Right ventricle myocardium superior (tissue), 1 donor: ENCODE data around the gene ALG2. TPM values are rescaled to one million over a fixed set of nuclear protein-coding genes. Genes with fewer than 3 reads are reported as not detected.
"Not testable (repeated sequence)": the region's sequence is repeated elsewhere in the genome, so short reads cannot be mapped to it uniquely, and the experiment has no call there.

ENCODE experiments used
- ATAC-seq: fragments of 200-7000 bp; cut with Tn5 transposase; one replicate; pipeline ENCODE4 v1.9.1; 2020; ENCODE audit warnings: mild to moderate bottlenecking; ENCODE audit not compliant: poor library complexity
- DNase-seq: peaks from one replicate; pipeline ENCODE4 v3.0.0-alpha.2; 2020
- intact Hi-C: fragments of 100-400 bp; cut with DNase I; formaldehyde crosslinking; loops from one replicate; pipeline ENCODE4 v1.11.2; 2022
- total RNA-seq: library from RNA; stranded (reverse); fragmentation: NEBNext Ultra II Directional; extraction: Animal tissue kit (Norgen Biotek cat#: 25700); gene quantifications from one replicate; pipeline ENCODE4 v1.2.1, GENCODE V29; 2021
- donor health status: DM: no; HTN: yes; CAD: no; lungs with severe emphysema.

The ALG2 gene
- total RNA-seq, 1 donor from 2014 or later: 14.4 TPM

DNA sequence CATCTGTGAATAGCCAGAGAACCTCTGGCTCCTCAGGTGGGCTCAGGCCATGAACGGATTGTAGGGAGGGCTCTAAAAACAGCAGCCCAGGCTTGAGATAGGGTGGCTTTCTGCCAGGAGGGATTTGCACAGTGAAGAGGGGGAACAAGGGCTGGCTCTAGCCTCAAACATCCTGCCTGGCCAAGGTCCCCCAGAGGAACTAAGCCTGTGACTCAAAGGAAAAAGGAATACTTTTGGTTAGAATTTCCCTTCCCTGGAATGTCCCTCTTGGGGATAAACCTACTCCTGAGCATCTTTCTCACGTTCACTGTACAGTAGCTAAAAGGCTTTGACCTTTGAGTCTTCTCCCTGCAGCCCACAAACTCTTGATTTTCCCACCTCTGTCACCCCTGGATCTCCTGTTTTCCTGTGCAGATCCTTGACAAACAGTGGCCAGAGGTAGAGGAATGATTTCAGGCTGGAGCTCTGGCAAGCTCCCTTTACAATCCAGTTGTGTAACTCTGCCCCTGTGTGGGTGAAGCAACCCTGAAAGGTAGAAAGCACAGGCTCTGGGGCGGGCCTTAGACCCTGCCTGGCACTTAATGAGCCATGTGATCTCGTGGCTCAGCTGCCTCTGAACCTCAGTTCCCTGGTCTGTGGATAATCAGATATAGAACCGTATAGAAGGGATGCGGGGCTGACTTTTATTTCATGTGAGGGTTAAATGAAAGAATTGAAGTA, 17.8 kb upstream of the ALG2 start:
- DNase-seq: no peak
- ATAC-seq: peak; percentile 57
- intact Hi-C loops: no loop called here

DNA sequence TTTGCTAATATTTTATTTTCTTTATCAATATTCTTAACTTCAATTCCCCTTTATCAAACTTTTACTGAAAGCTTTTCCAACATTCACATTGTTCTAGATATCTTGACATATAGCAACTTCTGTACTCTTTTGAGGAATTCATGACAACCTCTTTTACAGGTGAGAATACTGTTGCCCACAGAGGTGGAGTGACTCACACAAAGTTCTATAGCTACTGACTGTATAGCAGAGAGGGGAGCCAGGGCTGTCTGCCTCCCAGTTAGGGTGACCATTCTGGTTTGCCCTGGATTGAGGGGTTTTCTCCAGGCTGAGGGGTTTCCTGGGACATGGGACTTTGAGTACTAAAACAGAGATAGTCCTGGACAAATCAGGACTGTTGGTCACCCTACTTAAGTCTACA, 16.6 kb upstream of the ALG2 start:
- DNase-seq: no peak
- intact Hi-C loops: no loop called here
- no peak for ATAC-seq

DNA sequence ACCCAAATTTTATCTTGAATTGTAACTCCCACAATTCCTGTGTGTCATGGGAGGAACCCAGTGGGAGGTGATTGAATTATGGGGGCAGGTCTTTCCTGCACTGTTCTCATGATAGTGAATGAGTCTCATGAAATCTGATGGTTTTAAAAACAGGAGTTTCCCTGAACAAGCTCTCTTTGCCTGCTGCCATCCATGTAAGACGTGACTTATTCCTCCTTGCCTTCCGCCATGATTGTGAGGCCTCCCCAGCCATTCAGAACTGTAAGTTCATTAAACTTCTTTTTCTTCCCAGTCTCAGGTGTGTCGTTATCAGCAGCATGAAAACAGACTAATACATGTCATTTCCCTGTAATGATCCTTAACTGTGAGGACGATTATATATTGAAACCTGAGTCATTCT, 16.1 kb upstream of the ALG2 start:
- ATAC-seq, DNase-seq, intact Hi-C loops: not testable (repeated sequence)

DNA sequence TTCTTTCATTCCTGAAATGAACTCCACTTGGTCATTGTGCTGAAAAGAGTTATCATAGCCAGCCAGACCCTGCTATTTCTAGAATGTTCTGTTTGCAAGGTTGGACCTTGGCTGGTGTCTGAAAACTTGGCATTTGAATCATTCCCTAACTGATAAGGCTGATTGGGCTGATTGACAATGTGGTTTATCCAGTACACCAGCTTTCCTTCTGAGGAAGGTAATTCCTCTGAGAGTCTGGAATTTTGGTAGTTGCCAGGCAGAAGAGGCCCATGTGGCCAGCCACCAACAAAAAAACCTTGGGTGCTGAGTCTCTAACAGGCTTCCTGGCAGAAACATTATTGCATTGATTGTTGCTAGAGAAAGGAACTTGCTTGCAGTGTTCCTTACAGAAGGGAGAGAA, 15.6 kb upstream of the ALG2 start:
- DNase-seq (no peak), ATAC-seq (no peak)
- intact Hi-C loops: no loop called here

DNA sequence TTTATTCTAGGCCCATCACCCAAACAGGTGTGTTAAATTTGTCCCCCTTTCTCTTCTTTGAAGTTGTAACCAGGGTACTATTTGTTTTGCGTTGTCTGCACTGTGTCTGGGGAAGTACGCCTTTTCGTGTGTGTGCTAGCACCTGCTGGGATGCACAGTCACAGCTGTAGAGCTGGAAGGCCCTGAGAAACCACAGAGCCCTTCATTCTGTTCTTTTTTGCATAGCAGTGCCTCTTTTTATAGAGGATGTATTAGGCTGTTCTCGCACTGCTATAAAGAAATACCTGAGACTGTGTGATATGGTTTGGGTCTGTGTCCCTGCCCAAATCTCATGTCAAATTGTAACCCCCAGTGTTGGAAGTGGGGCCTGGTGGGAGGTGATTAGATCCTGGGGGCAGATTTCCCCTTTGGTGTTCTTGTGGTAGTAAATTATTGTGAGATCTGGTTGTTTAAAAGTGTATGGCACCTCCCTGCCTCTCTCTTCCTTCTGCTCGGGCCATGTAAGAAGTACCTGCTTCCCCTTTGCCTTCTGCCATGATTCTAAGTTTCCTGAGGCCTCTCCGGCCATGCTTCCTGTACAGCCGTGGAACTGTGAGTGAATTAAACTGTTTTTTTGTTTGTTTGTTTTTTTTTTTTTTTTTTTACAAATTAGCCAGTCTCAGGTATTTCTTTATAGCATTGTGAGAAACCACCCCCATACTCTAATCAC, 14.3 kb upstream of the ALG2 start:
- no peak for ATAC-seq
- no peak for DNase-seq
- intact Hi-C loops: no loop called here

DNA sequence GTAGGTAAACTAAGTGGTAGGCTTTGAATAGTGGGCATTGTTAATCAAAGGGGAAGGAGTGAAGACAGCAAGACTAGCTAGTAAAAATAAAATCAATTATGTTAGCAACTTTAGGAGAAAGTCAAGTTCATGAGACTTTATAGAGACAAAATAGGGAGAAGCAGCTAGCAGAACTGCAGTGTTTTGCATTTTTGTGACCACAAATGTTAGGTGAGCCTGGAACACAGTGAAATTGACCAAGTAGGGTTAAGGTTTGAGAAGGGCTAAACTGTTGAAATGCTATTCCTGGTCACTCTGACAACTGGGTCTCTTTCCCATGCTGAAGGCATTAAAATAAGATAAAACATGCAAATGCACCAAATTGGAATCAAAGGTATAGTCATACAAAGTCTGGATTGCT, 13.3 kb upstream of the ALG2 start:
- DNase-seq: no peak
- no peak for ATAC-seq
- intact Hi-C loops: no loop called here

DNA sequence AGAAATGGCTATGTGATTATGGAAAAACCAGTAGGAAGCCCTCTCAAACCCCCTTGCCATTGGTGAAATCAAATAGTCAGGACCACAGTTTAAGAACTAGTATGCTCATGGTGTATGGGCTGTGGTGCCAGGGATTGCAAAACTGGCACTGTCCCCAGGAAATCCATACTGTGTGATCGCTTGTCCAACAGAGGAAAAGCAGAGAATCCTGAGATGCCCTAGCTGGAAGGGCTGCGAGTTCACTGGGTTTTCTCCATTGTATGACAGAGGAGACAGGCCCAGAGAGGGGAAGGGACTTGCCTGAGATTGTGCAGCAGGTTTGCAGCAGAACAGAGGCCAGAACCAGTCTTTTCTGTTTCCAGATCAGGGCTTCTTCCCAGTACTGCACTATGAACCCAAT, 12.9 kb upstream of the ALG2 start:
- no peak for DNase-seq
- intact Hi-C loops: no loop called here
- ATAC-seq: peak; percentile 48

DNA sequence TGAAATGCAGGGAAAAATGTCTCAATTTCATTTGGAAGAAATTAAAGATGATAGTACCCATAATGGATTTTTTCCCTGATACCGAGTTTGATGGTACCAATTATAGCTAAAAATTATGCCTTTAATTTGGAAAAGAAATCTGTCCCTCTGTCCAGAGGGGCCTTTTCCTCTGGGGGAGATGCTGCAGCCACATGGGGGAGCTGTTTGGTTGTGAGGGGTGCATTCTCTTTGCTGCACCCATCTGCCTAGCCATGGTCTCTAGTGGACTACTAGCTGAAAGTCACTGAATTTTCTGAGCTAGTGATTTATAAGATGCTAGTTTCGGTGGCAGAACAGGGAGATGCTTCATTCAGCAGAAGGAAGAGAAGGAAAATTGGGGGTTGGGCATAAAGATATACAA, 10.0 kb upstream of the ALG2 start:
- DNase-seq (no peak), ATAC-seq (peak; percentile 74)
- intact Hi-C loops: no loop called here

DNA sequence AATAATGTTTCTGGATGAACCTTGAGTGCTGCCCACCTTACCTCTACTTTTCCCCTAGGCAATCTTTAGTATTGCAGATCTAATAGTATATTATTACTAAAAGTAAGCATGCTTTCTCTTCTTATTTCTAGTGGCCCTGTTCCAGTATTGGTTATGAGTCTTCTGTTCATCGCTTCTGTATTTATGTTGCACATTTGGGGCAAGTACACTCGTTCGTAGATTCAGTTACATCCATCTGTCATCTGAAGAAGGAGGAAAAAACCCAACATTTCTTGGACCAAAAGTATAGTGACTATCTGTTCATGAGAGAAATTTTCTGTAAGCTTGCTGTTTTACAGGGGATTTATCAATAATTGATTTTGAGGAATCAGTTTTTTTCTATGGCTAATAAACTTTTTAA, 8.5 kb upstream of the ALG2 start:
- DNase-seq: no peak
- intact Hi-C loops: no loop called here
- ATAC-seq: no peak

DNA sequence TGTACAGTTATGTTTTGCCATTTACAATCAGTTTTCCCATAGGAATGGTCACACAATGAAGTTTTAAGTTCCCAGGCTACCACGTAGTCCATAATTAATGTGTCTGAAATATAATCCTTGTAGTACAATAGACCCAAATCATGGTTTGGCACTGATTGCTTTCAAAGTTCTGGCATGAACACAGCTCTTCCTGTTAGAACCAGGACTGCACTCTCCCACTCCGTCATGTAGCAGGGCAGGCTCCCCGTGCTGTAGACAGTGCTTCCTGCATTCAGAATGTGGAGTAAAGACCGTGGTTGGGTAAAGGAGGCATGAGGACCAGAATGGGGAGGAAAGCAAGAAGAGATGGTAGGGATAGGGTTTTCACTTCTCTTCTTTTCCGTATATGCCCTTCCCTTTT, 4.3 kb upstream of the ALG2 start:
- DNase-seq (no peak), ATAC-seq (no peak)
- intact Hi-C loops: no loop called here

DNA sequence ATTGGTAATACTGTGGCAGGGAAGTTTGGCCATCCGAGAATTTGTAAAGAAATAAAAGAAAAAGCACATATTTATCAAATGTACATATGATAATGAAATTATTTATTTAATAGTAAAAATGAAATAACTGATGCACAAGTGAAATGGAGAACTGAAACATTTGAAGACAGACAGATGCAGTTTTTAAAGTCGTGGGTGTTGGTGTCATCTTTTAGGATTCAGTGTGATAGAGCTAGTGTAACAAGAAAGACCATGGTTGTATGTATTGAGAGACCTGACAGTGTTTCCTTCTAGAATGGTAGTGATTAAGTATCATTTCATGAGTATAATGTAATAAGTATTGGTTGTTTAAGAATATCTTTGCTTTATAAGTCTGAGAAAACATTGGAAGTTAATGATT, 2.7 kb upstream of the ALG2 start:
- DNase-seq (no peak), ATAC-seq (no peak)
- intact Hi-C loops: no loop called here

DNA sequence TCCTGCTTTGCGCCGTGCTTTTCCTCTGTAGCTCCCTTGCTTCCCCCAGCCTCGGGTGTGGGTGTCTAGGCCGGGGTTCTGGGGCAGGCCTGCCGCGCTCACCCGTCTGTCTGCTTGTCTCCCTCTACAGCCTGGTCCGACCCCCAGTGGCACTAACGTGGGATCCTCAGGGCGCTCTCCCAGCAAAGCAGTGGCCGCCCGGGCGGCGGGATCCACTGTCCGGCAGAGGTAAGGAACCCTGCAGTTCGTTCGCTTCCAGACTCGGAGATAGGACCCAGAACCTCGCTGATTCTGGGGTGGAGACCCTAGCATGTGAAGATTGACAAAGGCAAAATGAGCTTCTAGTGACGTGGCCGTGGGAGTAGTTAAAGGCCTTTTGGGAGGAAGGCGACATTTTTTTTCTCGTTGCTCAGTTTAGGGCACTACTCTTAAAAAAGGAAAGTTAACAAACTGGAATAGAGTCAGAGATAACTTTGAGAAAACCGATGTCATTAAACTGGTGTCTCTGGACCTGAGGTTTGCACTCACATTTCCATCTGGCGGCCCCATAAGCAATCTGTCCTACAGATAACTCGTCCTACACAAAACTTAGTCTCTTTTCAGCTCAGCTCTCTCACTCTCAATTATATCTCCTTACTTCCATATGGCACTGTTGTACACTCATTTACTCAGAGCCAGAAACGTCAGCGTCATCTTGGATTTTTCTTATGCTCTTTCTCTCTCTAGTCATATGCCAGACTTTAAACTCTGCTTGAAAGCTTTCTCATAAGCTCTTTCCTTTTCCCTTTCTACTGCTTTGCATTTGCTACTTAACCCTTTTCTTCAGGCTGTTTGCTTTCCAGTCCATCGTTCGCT, 901 bp upstream of the ALG2 start:
- peak; percentile 15 for ATAC-seq
- intact Hi-C loops: no loop called here
- no peak for DNase-seq

DNA sequence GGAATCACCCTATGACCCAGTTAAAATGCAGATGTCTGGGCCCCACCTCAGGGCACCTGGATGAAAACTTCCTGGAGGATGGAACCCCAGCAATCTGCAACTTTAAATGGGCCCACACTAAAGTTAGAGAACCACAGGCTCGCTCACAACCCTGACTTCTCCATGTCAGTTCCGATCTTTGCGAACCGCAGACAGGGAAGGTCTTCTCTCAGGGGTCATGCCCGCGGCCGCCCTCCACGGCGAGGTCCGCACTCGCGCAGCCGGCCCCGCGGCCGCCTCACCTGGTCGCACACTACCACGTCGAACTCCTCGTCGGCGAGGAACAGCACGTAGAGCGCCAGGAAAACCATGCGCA, 499 bp downstream of the ALG2 start:
- no peak for ATAC-seq
- intact Hi-C loops: no loop called here
- no peak for DNase-seq

DNA sequence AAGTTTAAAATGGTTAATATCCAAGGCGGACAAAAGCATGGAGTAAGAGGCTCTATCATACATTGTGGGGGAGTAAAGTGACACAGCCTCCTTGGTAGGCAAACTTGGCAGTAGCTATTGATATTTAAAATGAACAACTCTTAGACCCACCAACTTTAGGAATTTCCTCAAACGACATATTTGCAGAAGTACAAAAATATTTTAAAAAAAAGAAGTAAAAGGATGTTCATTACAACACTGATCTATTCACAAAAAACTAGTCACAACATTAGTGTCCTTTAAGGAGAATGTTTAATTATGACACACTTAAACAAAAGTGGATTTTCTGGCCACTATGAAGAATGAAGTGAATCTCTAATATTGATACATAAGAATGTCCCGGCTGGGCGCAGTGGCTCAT, 1.7 kb downstream of the ALG2 start:
- DNase-seq (no peak), ATAC-seq (no peak)
- intact Hi-C loops: no loop called here

DNA sequence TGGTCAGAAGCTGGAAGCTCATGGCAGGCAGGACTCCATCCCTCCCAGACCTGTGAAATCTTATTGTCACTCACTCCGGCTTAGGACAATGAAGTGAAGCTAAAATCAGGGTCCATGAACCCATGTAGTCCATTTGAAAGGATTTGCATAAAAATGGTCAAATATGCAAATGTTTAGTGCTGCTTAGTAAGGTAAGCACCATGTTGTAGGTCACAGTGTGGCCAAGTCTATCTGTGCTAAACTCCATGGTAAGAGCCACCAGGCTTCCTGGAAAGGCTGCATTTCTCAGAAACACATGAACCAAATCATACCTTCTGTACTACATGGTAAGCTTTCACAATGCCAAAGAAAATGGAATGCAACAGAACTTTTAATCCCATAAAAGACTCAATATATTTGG, 5.7 kb downstream of the ALG2 start:
- intact Hi-C loops: no loop called here
- DNase-seq (no peak), ATAC-seq (no peak)

DNA sequence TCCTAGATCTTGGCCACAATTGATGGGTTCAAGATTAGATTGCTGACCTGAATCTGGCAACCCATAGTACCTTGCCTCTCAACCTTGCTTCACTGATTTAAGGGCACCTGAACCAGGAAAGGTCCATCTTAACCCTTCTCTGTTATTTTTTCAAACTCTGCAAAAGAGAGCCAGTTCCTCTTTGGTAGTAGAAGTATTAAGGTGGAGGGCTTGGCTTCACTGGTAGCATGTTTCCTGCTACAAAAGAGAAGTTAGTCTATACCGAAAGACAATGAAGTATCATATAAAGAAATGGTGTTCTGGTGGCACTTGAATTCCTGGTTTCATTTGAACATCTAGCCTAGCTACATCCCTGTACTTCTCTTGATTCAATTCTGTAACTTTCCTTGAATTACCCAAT, 8.5 kb downstream of the ALG2 start:
- ATAC-seq (no peak), DNase-seq (no peak)
- intact Hi-C loops: no loop called here

DNA sequence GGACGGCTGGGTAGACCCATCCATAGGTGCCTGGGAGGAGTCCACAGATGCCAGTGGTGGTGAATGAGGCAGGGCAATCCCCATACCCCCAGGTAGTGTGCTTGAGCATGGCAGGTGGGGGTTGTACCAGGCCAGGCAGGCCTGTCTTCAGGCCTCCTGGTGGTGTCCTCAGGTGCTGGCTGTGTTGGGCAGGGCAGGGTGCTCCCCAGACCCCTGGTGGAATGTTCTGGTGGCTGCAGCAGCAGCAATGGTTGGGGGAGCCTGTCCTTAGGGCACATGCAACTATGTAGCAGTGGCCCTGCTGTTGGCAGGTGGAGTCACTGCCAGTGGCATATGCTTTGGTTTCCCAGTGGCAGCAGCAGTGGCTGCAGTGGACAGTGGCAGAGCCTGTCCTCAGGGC, 10.0 kb downstream of the ALG2 start:
- DNase-seq (no peak), ATAC-seq (no peak)
- intact Hi-C loops: no loop called here

DNA sequence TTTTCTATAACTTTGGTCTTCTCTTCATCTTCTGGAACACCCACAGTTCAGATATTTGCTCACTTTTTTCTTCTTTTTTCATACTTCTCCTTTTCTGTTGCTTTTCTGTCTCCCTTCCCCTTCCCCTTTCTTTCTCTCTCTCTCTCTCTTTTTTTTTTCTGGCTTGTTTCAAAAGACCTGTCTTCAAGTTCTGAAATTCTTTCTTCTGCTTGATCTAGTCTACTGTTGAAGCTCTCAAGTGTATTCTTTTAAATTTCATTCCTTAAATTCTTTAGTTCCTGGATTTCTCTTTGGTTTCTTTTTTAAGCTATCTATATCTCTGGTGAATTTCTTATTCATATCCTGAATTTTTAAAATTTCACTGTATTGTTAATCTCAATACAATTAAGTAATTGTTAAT, 11.2 kb downstream of the ALG2 start:
- intact Hi-C loops: no loop called here
- DNase-seq (no peak), ATAC-seq (no peak)

DNA sequence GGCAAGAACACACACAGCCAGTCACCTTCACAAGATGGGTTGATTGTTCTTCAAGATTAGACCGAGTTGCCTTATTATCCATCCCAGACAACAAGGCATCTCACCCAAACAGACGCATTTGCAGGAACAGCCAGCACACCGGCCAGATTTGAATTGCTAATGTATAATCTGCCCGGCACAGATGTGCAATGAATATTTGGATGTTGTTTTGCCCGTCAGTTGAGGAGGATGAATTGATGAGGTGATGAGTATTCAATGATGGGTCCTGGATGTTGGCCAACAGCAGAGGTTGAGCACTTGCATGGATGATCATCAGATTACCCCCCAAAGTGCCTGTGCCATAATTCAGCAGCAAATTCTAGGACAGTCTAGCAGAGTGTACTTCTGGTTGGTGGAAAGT, 20.1 kb downstream of the ALG2 start:
- ATAC-seq: no peak
- intact Hi-C loops: no loop called here
- DNase-seq: no peak

DNA sequence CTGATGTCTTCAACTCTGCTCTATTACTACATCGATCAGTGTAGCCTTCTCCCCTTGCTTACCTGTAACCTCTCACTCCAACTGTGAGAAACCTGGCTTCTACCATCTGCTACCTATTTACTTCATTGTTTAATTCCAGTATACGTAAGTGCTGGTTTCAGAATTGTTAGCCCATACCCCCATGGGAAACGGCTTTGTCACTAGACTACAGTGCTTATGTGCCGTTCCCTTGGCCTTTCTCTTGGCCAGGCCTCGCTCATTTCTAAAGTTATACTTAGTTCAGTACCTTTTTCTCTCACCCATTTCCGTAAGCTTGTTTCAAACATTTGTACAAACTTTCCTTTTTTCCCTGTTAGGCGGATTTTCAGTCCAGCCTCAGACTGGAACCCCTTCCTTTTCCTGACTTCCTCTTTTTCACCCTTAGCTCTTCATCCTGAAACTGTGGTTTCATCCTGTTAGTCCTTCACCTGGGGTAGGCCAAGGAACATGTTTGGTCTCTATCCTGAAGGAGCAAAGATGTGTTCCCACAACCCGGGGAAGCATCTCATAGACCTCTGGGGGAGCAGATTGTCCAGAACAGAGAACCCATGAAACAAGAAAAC, 21.7 kb downstream of the ALG2 start:
- ATAC-seq: no peak
- intact Hi-C loops: no loop called here
- DNase-seq: no peak
